WTC11 (cell line): ENCODE measurements around the gene CPLX3. TPM values are rescaled to one million over a fixed set of nuclear protein-coding genes. Genes with fewer than 3 reads are reported as not detected.

Source experiments
- ATAC-seq: fragments of 200-7000 bp; cut with Tn5 transposase; 2 replicates; pipeline ENCODE4 v1.10.0; 2021; ENCODE audit warnings: mild to moderate bottlenecking, moderate library complexity
- CTCF ChIA-PET: fragments of 300-600 bp; sonication (Branson Sonifier 250); formaldehyde crosslinking; loops from one replicate; lab custom pipeline; 2021; ENCODE audit warnings: antibody characterized with exemption; lab: Charles Lee
- POLR2A ChIA-PET: fragments of 350-600 bp; sonication (Branson Sonifier 250); formaldehyde crosslinking; loops from one replicate; lab custom pipeline; 2021; ENCODE audit warnings: antibody characterized with exemption; lab: Charles Lee
- DNase-seq: peaks from one replicate; pipeline ENCODE4 v3.0.0; 2021; ENCODE audit warnings: low spot score
- H3K27ac Mint-ChIP-seq: 2 replicates; pipeline ENCODE4 v1.8.0; 2021; ENCODE audit warnings: mixed read lengths
- H3K27me3 Mint-ChIP-seq: 2 replicates; pipeline ENCODE4 v1.8.0; 2021; ENCODE audit warnings: low read depth, mild to moderate bottlenecking, moderate library complexity, mixed read lengths
- H3K36me3 Mint-ChIP-seq: 2 replicates; pipeline ENCODE4 v1.8.0; 2021; ENCODE audit warnings: mixed read lengths
- H3K4me1 Mint-ChIP-seq: 2 replicates; pipeline ENCODE4 v1.8.0; 2022; ENCODE audit warnings: mixed read lengths
- H3K4me3 Mint-ChIP-seq: 2 replicates; pipeline ENCODE4 v1.8.0; 2021; ENCODE audit warnings: mild to moderate bottlenecking, moderate library complexity, mixed read lengths
- H3K9me3 Mint-ChIP-seq: 2 replicates; pipeline ENCODE4 v1.8.0; 2021; ENCODE audit warnings: mixed read lengths
- CBFB ChIP-seq: sonication (generic); formaldehyde crosslinking; IDR thresholded peaks from 2 replicates; pipeline ENCODE4 v1.8.1; 2022; ENCODE audit warnings: mild to moderate bottlenecking, low read depth, missing genetic modification reagents
- CREB1 ChIP-seq: sonication (generic); formaldehyde crosslinking; IDR thresholded peaks from 2 replicates; pipeline ENCODE4 v1.8.0; 2023; ENCODE audit warnings: mild to moderate bottlenecking, missing genetic modification reagents
- CREM ChIP-seq: sonication (generic); formaldehyde crosslinking; IDR thresholded peaks from 2 replicates; pipeline ENCODE4 v1.8.1; 2022; ENCODE audit warnings: mild to moderate bottlenecking, missing genetic modification reagents, moderate library complexity
- ETV6 ChIP-seq: sonication (generic); formaldehyde crosslinking; IDR thresholded peaks from 2 replicates; pipeline ENCODE4 v1.8.1; 2022; ENCODE audit warnings: mild to moderate bottlenecking, missing genetic modification reagents
- FOXP1 ChIP-seq: sonication (generic); formaldehyde crosslinking; IDR thresholded peaks from 2 replicates; pipeline ENCODE4 v1.8.0; 2022; ENCODE audit warnings: missing genetic modification reagents, mild to moderate bottlenecking, moderate library complexity, borderline replicate concordance
- GTF2I ChIP-seq: fragments of 250-450 bp; sonication (Bioruptor Pico); conservative IDR thresholded peaks from 2 replicates; pipeline ENCODE4 v1.4.0; 2021; ENCODE audit warnings: mild to moderate bottlenecking
- HMGA2 ChIP-seq: fragments of 250-450 bp; sonication (Bioruptor Pico); IDR thresholded peaks from 2 replicates; pipeline ENCODE4 v1.4.0; 2021; ENCODE audit warnings: mild to moderate bottlenecking, moderate library complexity
- IRF2 ChIP-seq: sonication (generic); formaldehyde crosslinking; IDR thresholded peaks from 2 replicates; pipeline ENCODE4 v1.8.0; 2022; ENCODE audit warnings: low read depth, missing genetic modification reagents, borderline replicate concordance
- JUN ChIP-seq: sonication (generic); formaldehyde crosslinking; IDR thresholded peaks from 2 replicates; pipeline ENCODE4 v1.8.0; 2023; ENCODE audit warnings: mild to moderate bottlenecking, missing genetic modification reagents
- NR1H2 ChIP-seq: sonication (generic); formaldehyde crosslinking; IDR thresholded peaks from 2 replicates; pipeline ENCODE4 v1.9.0; 2021; ENCODE audit warnings: mild to moderate bottlenecking, moderate library complexity, missing genetic modification reagents
- RORB ChIP-seq: fragments of 250-450 bp; sonication (Bioruptor Pico); IDR thresholded peaks from 2 replicates; pipeline ENCODE4 v1.9.0; 2021; ENCODE audit warnings: mild to moderate bottlenecking
- SMAD4 ChIP-seq: sonication (generic); formaldehyde crosslinking; IDR thresholded peaks from 2 replicates; pipeline ENCODE4 v1.8.0; 2022; ENCODE audit warnings: mild to moderate bottlenecking, missing genetic modification reagents
- ZBTB21 ChIP-seq: sonication (generic); formaldehyde crosslinking; IDR thresholded peaks from 2 replicates; pipeline ENCODE4 v1.8.1; 2023; ENCODE audit warnings: mild to moderate bottlenecking, missing genetic modification reagents, borderline replicate concordance
- ZNF396 ChIP-seq: fragments of 250-450 bp; sonication (Bioruptor Pico); IDR thresholded peaks from 2 replicates; pipeline ENCODE4 v1.8.0; 2021; ENCODE audit warnings: mild to moderate bottlenecking, moderate library complexity, borderline replicate concordance
- ZNF416 ChIP-seq: fragments of 250-450 bp; sonication (Bioruptor Pico); IDR thresholded peaks from 2 replicates; pipeline ENCODE4 v1.9.0; 2021; ENCODE audit warnings: mild to moderate bottlenecking, inconsistent platforms
- ZNF423 ChIP-seq: fragments of 250-450 bp; sonication (Bioruptor Pico); IDR thresholded peaks from 2 replicates; pipeline ENCODE4 v2.1.2; 2022; ENCODE audit warnings: mild to moderate bottlenecking, moderate library complexity
- ZNF671 ChIP-seq: fragments of 250-450 bp; sonication (Bioruptor Pico); IDR thresholded peaks from 2 replicates; pipeline ENCODE4 v1.8.0; 2021; ENCODE audit warnings: mild to moderate bottlenecking
- total RNA-seq: library from RNA; stranded (reverse); gene quantifications from 3 replicates; pipeline ENCODE4 v1.2.3, GENCODE V29; 2021
- TF ChIP-seq, protein P1 (sequence below): sonication (generic); formaldehyde crosslinking; IDR thresholded peaks from 2 replicates; pipeline ENCODE4 v1.8.1; 2022; ENCODE audit warnings: mild to moderate bottlenecking, moderate library complexity, missing genetic modification reagents
- TF ChIP-seq, protein P2 (sequence below): sonication (generic); formaldehyde crosslinking; IDR thresholded peaks from 2 replicates; pipeline ENCODE4 v1.8.1; 2023; ENCODE audit warnings: mild to moderate bottlenecking, missing genetic modification reagents, moderate library complexity
- TF ChIP-seq, protein P3 (sequence below): sonication (generic); formaldehyde crosslinking; IDR thresholded peaks from 2 replicates; pipeline ENCODE4 v1.8.0; 2022; ENCODE audit warnings: missing genetic modification reagents
- TF ChIP-seq, protein P4 (sequence below): sonication (generic); formaldehyde crosslinking; IDR thresholded peaks from 2 replicates; pipeline ENCODE4 v1.8.1; 2022; ENCODE audit warnings: low read depth, missing genetic modification reagents, borderline replicate concordance

CPLX3 gene
- total RNA-seq, 1 experiment from 2014 or later: 0.09 TPM

DNA sequence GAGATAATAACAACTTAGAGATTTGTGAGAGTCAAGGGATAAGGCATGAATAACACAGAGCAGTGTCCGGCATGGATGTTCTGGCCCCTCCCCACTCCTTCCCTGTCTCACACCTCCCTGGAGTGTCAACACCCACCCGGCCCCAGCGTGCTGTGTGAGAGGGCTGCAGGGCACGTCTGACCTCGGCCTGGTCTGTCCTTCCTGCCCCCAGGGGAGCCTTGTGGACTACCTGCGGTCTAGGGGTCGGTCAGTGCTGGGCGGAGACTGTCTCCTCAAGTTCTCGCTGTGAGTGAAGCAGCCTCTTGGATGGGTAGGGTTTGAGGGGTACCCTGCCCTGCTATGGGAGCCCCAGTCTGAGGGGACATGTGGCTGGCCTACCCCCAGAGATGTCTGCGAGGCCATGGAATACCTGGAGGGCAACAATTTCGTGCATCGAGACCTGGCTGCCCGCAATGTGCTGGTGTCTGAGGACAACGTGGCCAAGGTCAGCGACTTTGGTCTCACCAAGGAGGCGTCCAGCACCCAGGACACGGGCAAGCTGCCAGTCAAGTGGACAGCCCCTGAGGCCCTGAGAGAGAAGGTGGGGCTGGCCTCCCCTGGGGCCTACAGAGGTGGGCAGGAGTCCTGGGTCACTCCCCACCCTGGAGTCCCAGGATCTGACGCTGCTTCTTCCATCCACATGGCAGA lies 25.0 kb upstream of the CPLX3 start:
- Mint-ChIP-seq H3K4me1 (0 out of 2 replicates have a peak, but pooled peaks cover 2% of the 10 kb centered on the region), H3K9me3 (no peaks in the 10 kb centered on the region), H3K27me3 (no peaks in the 10 kb centered on the region), H3K4me3 (no peak overlapping the region), H3K36me3 (peaks cover 7% of the 10 kb centered on the region; the same call in 1 of the 2 replicates), H3K27ac (no peak overlapping the region)
- ChIA-PET POLR2A (no interaction called here), CTCF (interaction anchor here (0.9 to 2.6 kb wide), 8 partner anchors 14 to 169 kb away, joined by 3 to 24 read pairs (median 4); partner anchors contain the start of genes CPLX3 and CSK)
- ATAC-seq (no peak), DNase-seq (no peak)
- TF ChIP-seq FOXP1 (CRISPR knock-in tag) (no peak), ZNF416 (CRISPR knock-in tag) (no peak), CBFB (CRISPR knock-in tag) (no peak)
- TF ChIP-seq, protein P1, sequence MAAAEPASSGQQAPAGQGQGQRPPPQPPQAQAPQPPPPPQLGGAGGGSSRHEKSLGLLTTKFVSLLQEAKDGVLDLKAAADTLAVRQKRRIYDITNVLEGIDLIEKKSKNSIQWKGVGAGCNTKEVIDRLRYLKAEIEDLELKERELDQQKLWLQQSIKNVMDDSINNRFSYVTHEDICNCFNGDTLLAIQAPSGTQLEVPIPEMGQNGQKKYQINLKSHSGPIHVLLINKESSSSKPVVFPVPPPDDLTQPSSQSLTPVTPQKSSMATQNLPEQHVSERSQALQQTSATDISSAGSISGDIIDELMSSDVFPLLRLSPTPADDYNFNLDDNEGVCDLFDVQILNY: no peak

DNA sequence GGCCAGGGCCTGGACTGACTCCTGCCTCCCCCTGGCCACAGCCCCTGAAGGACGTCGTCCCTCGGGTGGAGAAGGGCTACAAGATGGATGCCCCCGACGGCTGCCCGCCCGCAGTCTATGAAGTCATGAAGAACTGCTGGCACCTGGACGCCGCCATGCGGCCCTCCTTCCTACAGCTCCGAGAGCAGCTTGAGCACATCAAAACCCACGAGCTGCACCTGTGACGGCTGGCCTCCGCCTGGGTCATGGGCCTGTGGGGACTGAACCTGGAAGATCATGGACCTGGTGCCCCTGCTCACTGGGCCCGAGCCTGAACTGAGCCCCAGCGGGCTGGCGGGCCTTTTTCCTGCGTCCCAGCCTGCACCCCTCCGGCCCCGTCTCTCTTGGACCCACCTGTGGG lies 24.1 kb upstream of the CPLX3 start:
- H3K4me1 Mint-ChIP-seq: 0 out of 2 replicates have a peak, but pooled peaks cover 2% of the 10 kb centered on the region
- CTCF ChIA-PET: interaction anchor here (1.0 to 1.5 kb wide), 2 partner anchors 21 to 31 kb away, joined by 3 to 5 read pairs; partner anchors contain the start of gene CSK
- POLR2A ChIA-PET: no interaction called here

More for the DNA sequence above, 24.1 kb upstream of the CPLX3 start:
- Mint-ChIP-seq H3K27me3 (no peaks in the 10 kb centered on the region), H3K27ac (no peak overlapping the region), H3K9me3 (no peaks in the 10 kb centered on the region), H3K36me3 (peaks cover 7% of the 10 kb centered on the region; the same call in 1 of the 2 replicates), H3K4me3 (no peak overlapping the region)
- ATAC-seq (no peak), DNase-seq (no peak)
- TF ChIP-seq RORB: no peak
- no peak for TF ChIP-seq SMAD4 (CRISPR knock-in tag)
- TF ChIP-seq HMGA2 (CRISPR knock-in tag): no peak
- TF ChIP-seq, protein P2, sequence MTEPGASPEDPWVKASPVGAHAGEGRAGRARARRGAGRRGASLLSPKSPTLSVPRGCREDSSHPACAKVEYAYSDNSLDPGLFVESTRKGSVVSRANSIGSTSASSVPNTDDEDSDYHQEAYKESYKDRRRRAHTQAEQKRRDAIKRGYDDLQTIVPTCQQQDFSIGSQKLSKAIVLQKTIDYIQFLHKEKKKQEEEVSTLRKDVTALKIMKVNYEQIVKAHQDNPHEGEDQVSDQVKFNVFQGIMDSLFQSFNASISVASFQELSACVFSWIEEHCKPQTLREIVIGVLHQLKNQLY (CRISPR knock-in tag): no peak
- no peak for TF ChIP-seq ZBTB21 (CRISPR knock-in tag)
- no peak for TF ChIP-seq CREM
- TF ChIP-seq, protein P3, sequence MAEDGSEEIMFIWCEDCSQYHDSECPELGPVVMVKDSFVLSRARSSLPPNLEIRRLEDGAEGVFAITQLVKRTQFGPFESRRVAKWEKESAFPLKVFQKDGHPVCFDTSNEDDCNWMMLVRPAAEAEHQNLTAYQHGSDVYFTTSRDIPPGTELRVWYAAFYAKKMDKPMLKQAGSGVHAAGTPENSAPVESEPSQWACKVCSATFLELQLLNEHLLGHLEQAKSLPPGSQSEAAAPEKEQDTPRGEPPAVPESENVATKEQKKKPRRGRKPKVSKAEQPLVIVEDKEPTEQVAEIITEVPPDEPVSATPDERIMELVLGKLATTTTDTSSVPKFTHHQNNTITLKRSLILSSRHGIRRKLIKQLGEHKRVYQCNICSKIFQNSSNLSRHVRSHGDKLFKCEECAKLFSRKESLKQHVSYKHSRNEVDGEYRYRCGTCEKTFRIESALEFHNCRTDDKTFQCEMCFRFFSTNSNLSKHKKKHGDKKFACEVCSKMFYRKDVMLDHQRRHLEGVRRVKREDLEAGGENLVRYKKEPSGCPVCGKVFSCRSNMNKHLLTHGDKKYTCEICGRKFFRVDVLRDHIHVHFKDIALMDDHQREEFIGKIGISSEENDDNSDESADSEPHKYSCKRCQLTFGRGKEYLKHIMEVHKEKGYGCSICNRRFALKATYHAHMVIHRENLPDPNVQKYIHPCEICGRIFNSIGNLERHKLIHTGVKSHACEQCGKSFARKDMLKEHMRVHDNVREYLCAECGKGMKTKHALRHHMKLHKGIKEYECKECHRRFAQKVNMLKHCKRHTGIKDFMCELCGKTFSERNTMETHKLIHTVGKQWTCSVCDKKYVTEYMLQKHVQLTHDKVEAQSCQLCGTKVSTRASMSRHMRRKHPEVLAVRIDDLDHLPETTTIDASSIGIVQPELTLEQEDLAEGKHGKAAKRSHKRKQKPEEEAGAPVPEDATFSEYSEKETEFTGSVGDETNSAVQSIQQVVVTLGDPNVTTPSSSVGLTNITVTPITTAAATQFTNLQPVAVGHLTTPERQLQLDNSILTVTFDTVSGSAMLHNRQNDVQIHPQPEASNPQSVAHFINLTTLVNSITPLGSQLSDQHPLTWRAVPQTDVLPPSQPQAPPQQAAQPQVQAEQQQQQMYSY (CRISPR knock-in tag): no peak
- no peak for TF ChIP-seq GTF2I (CRISPR knock-in tag)
- no peak for TF ChIP-seq ZNF671 (CRISPR knock-in tag)
- TF ChIP-seq CREB1 (CRISPR knock-in tag): no peak
- no peak for TF ChIP-seq ETV6 (CRISPR knock-in tag)
- TF ChIP-seq ZNF423 (CRISPR knock-in tag): no peak
- no peak for TF ChIP-seq JUN (CRISPR knock-in tag)
- TF ChIP-seq, protein P4, sequence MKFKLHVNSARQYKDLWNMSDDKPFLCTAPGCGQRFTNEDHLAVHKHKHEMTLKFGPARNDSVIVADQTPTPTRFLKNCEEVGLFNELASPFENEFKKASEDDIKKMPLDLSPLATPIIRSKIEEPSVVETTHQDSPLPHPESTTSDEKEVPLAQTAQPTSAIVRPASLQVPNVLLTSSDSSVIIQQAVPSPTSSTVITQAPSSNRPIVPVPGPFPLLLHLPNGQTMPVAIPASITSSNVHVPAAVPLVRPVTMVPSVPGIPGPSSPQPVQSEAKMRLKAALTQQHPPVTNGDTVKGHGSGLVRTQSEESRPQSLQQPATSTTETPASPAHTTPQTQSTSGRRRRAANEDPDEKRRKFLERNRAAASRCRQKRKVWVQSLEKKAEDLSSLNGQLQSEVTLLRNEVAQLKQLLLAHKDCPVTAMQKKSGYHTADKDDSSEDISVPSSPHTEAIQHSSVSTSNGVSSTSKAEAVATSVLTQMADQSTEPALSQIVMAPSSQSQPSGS: no peak
- TF ChIP-seq NR1H2 (CRISPR knock-in tag): no peak
- no peak for TF ChIP-seq ZNF396 (CRISPR knock-in tag)
- TF ChIP-seq IRF2 (CRISPR knock-in tag): no peak
